Measurements from ENCODE around the gene CARD14.

- TF ChIP-seq CTCF (IDR thresholded peaks at IDR 0.05 in 8 of 11, conservative IDR thresholded peaks at IDR 0.05 in 3 of 11): no peak
- TF ChIP-seq POLR2A (IDR thresholded peaks at IDR 0.05): no peak
- no peak for TF ChIP-seq POLR2AphosphoS5 (IDR thresholded peaks at IDR 0.05)
Measured at GRCh38 chr17:80205811-80206210, 36.0 kb downstream of the CARD14 start.
